Keratinocyte (primary cell): Measurements from ENCODE around the gene RBPJ. TPM values are rescaled to one million over a fixed set of nuclear protein-coding genes. Genes with fewer than 3 reads are reported as not detected.
A peak's percentile ranks its signal among the peaks of the same experiment; 100 is the strongest.

Source experiments
- DNase-seq: peaks from one replicate; pipeline ENCODE4 v3.0.0-alpha.2; 2011; ENCODE audit warnings: low read depth, missing footprints, low spot score
- FAIRE-seq: peaks from 2 replicates; lab custom pipeline; 2011; peaks lifted over from hg19 to GRCh38; lab: Jason Lieb, UNC
- H2AFZ ChIP-seq: 2 replicates; pipeline ENCODE4 v1.6.0; 2012; ENCODE audit warnings: low read length, control low read depth, inconsistent platforms; ENCODE audit not compliant: control insufficient read depth
- H3K27ac ChIP-seq: 2 replicates; pipeline ENCODE4 v1.5.1; 2011; ENCODE audit warnings: low read length; ENCODE audit not compliant: control insufficient read depth, insufficient read depth
- H3K27me3 ChIP-seq: 3 replicates; pipeline ENCODE4 v1.6.0; 2011; ENCODE audit warnings: low read length; ENCODE audit not compliant: control insufficient read depth, insufficient read depth; ENCODE audit errors: extremely low read depth
- H3K36me3 ChIP-seq, 2 experiments: 2 replicates in 1 of 2; 3 replicates in 1 of 2; pipeline ENCODE4 v1.5.1; 2011; ENCODE audit warnings: low read length in 2 of 2, mild to moderate bottlenecking in 1 of 2; ENCODE audit not compliant: control insufficient read depth in 2 of 2, insufficient read depth in 2 of 2; ENCODE audit errors: extremely low read depth in 1 of 2
- H3K4me1 ChIP-seq: 3 replicates; pipeline ENCODE4 v1.5.1; 2011; ENCODE audit warnings: low read length; ENCODE audit not compliant: control insufficient read depth, insufficient read depth; ENCODE audit errors: extremely low read depth
- H3K4me2 ChIP-seq: 3 replicates; pipeline ENCODE4 v1.6.0; 2011; ENCODE audit warnings: low read depth, low read length; ENCODE audit not compliant: control insufficient read depth, insufficient read depth; ENCODE audit errors: extremely low read depth
- H3K4me3 ChIP-seq, 3 experiments: fragments of 200-600 bp in 1 of 3; sonication (generic) in 1 of 3; 2 replicates in 2 of 3; 3 replicates in 1 of 3; pipeline ENCODE4 v1.5.1; 2011 to 2016; ENCODE audit warnings: low read length in 3 of 3, mild to moderate bottlenecking in 3 of 3, control low read depth in 2 of 3, inconsistent platforms in 1 of 3, low read depth in 1 of 3, mixed read lengths in 1 of 3, mixed run types in 1 of 3, moderate library complexity in 1 of 3; ENCODE audit not compliant: control insufficient read depth in 2 of 3, insufficient read depth in 2 of 3; ENCODE audit errors: extremely low read depth in 1 of 3
- H3K79me2 ChIP-seq: 2 replicates; pipeline ENCODE4 v1.6.0; 2012; ENCODE audit warnings: low read length; ENCODE audit not compliant: control insufficient read depth, insufficient read depth
- H3K9ac ChIP-seq: 3 replicates; pipeline ENCODE4 v1.6.0; 2011; ENCODE audit warnings: low read length; ENCODE audit not compliant: control insufficient read depth, insufficient read depth; ENCODE audit errors: extremely low read depth
- H3K9me1 ChIP-seq: 3 replicates; pipeline ENCODE4 v1.6.0; 2011; ENCODE audit warnings: low read length; ENCODE audit not compliant: control insufficient read depth, insufficient read depth; ENCODE audit errors: extremely low read depth
- H3K9me3 ChIP-seq: 2 replicates; pipeline ENCODE4 v1.5.1; 2012; ENCODE audit warnings: low read depth, low read length; ENCODE audit not compliant: control insufficient read depth
- H4K20me1 ChIP-seq: 3 replicates; pipeline ENCODE4 v1.6.0; 2011; ENCODE audit warnings: low read length; ENCODE audit not compliant: control insufficient read depth, insufficient read depth; ENCODE audit errors: extremely low read depth
- EZH2 ChIP-seq: IDR thresholded peaks from one replicate; pipeline ENCODE4 v1.6.1; 2012; ENCODE audit warnings: inconsistent platforms, mild to moderate bottlenecking, low read length, moderate library complexity
- dilution Hi-C: fragments of 300-500 bp; cut with MboI; formaldehyde crosslinking; loops from one replicate; pipeline ENCODE4 v1.7.0; 2020; ENCODE audit warnings: low sequenced_read_pairs; ENCODE audit not compliant: extremely low pct_ligation_motif_present
- polyA minus RNA-seq, 3 experiments: library from RNA; depleted of rRNA, polyadenylated mRNA; stranded (reverse); fragments of >200 nt; gene quantifications; 1 replicate in 1 of 3; 2 replicates in 1 of 3; 3 replicates in 1 of 3; pipeline ENCODE4 v1.2.3, GENCODE V29; 2011
- polyA plus RNA-seq, 5 experiments: library from polyadenylated mRNA; depleted of rRNA in 3 of 5; stranded (reverse) in 3 of 5; stranded (forward) in 1 of 5; unstranded in 1 of 5; fragments of >200 nt; gene quantifications; 1 replicate in 1 of 5; 2 replicates in 3 of 5; 3 replicates in 1 of 5; pipeline versions ENCODE4 v1.2.1 to v1.2.3, GENCODE V29; 2011 to 2012; ENCODE audit warnings: missing spikeins in 2 of 5, low read depth in 1 of 5, low replicate concordance in 1 of 5
- TF ChIP-seq, protein P1 (sequence below), 3 experiments: IDR thresholded peaks in 1 of 3; conservative IDR thresholded peaks in 1 of 3; optimal IDR thresholded peaks in 1 of 3; 2 replicates in 2 of 3; 3 replicates in 1 of 3; pipeline versions ENCODE3 to v1.5.1; 2011; ENCODE audit warnings: low read length in 3 of 3, mild to moderate bottlenecking in 3 of 3, moderate library complexity in 2 of 3, control low read depth in 1 of 3, inconsistent platforms in 1 of 3; ENCODE audit not compliant: insufficient read depth in 2 of 3; ENCODE audit errors: extremely low read depth in 1 of 3

Gene RBPJ
- polyA plus RNA-seq = 20.8 to 38.0 TPM (median 32.0 TPM) in 3 replicates
- 22.9 TPM for polyA plus RNA-seq (2011; ENCODE audit: low read depth)
- 15.8 and 28.1 TPM in 2 replicates for polyA plus RNA-seq (2011; cell fraction: cytosol; rRNA removed)
- 34.6 and 43.1 TPM in 2 replicates for polyA plus RNA-seq (2011; cell fraction: nucleus; rRNA removed)
- polyA plus RNA-seq (2012; ENCODE audit: low replicate concordance) = 22.6 and 24.3 TPM in 2 replicates
- polyA minus RNA-seq = 15.1 to 49.2 TPM (median 16.9 TPM) in 3 replicates
- 11.5 TPM for polyA minus RNA-seq (2011; cell fraction: cytosol; rRNA and poly(A)+ RNA removed)
- 26.4 and 50.3 TPM in 2 replicates for polyA minus RNA-seq (2011; cell fraction: nucleus; rRNA and poly(A)+ RNA removed)

- Histone ChIP-seq H3K4me1 (peaks cover 11% of the 10 kb centered on the region), H3K79me2 (peaks cover 41% of the 10 kb centered on the region), H2AFZ (peak within 1 kb of the TSS; percentile 95), H3K4me2 (peak within 1 kb of the TSS; percentile 99), H3K9ac (peak within 1 kb of the TSS; percentile 98), H4K20me1 (peaks cover 4% of the 10 kb centered on the region), H3K36me3 (no peaks in the 10 kb centered on the region), H3K4me3 (peak within 1 kb of the TSS; percentile 52 to 93 (median 88)), H3K9me3 (peaks cover 4% of the 10 kb centered on the region), H3K27me3 (no peaks in the 10 kb centered on the region), H3K9me1 (no peaks in the 10 kb centered on the region), H3K27ac (peak within 1 kb of the TSS; percentile 98)
- dilution Hi-C loops = no loop called here
- TF ChIP-seq, protein P1, sequence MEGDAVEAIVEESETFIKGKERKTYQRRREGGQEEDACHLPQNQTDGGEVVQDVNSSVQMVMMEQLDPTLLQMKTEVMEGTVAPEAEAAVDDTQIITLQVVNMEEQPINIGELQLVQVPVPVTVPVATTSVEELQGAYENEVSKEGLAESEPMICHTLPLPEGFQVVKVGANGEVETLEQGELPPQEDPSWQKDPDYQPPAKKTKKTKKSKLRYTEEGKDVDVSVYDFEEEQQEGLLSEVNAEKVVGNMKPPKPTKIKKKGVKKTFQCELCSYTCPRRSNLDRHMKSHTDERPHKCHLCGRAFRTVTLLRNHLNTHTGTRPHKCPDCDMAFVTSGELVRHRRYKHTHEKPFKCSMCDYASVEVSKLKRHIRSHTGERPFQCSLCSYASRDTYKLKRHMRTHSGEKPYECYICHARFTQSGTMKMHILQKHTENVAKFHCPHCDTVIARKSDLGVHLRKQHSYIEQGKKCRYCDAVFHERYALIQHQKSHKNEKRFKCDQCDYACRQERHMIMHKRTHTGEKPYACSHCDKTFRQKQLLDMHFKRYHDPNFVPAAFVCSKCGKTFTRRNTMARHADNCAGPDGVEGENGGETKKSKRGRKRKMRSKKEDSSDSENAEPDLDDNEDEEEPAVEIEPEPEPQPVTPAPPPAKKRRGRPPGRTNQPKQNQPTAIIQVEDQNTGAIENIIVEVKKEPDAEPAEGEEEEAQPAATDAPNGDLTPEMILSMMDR (optimal IDR thresholded peaks at IDR 0.05 in 1 of 3, IDR thresholded peaks at IDR 0.05 in 1 of 3, conservative IDR thresholded peaks at IDR 0.05 in 1 of 3; ENCODE audit: extremely low read depth in 1 of 3, insufficient read depth in 2 of 3, low read length in 3 of 3) = no peak
- TF ChIP-seq EZH2 = no peak
- FAIRE-seq = peak; percentile 58
- no peak for DNase-seq
These were observed at the start of gene RBPJ for GRCh38 chr4:26320538-26321372. Gene RBPJ (plus strand): TSS chr4:26321014. CDS start chr4:26321029, 15 bp downstream.

- dilution Hi-C loops = no loop called here
- no peak for FAIRE-seq
- Histone ChIP-seq H4K20me1 (no peaks in the 10 kb centered on the region), H3K4me2 (no peak overlapping the region), H2AFZ (no peak overlapping the region), H3K4me1 (no peaks in the 10 kb centered on the region), H3K36me3 (no peaks in the 10 kb centered on the region), H3K9ac (no peak overlapping the region), H3K9me3 (no peaks in the 10 kb centered on the region), H3K9me1 (no peaks in the 10 kb centered on the region), H3K27me3 (no peaks in the 10 kb centered on the region), H3K27ac (no peak overlapping the region), H3K79me2 (no peaks in the 10 kb centered on the region), H3K4me3 (no peak overlapping the region)
- DNase-seq = no peak
- TF ChIP-seq EZH2 = no peak
- TF ChIP-seq, protein P1 (optimal IDR thresholded peaks at IDR 0.05 in 1 of 3, IDR thresholded peaks at IDR 0.05 in 1 of 3, conservative IDR thresholded peaks at IDR 0.05 in 1 of 3; ENCODE audit: extremely low read depth in 1 of 3, insufficient read depth in 2 of 3, low read length in 3 of 3) = no peak
These were observed 49.1 kb upstream of the RBPJ start for GRCh38 chr4:26271703-26272102.
